IMR-90 (cell line): ENCODE measurements around the gene LRP3. TPM values are rescaled to one million over a fixed set of nuclear protein-coding genes. Genes with fewer than 3 reads are reported as not detected.

ENCODE experiments used
- ATAC-seq: fragments of 200-7000 bp; cut with Tn5 transposase; 2 replicates; pipeline ENCODE4 v1.9.1; 2020; ENCODE audit warnings: low read depth, mild to moderate bottlenecking, moderate library complexity
- BruUV-seq: library from RNA; stranded (reverse); fragments of 400-500 nt; replicated peaks from 2 replicates; lab custom pipeline; 2021; lab: Mats Ljungman, UMichigan
- CTCF ChIA-PET: fragments of 300-600 bp; formaldehyde crosslinking; extraction: SDS; loops from one replicate; lab custom pipeline; 2021; ENCODE audit warnings: antibody characterized with exemption; lab: Yijun Ruan, JAX
- POLR2A ChIA-PET: fragments of 300-600 bp; sonication (Branson Sonifier 250); formaldehyde crosslinking; loops from one replicate; lab custom pipeline; 2022; ENCODE audit warnings: antibody characterized with exemption; ENCODE audit not compliant: unreplicated experiment; lab: Charles Lee
- DNase-seq: peaks from one replicate; pipeline ENCODE4 v3.0.0; 2013
- H2AFZ ChIP-seq: replicated peaks from 2 replicates; pipeline ENCODE3; 2013; ENCODE audit warnings: low read length, mild to moderate bottlenecking; ENCODE audit not compliant: poor library complexity
- H2AK5ac ChIP-seq: 2 replicates; pipeline ENCODE4 v1.6.1; 2013; ENCODE audit warnings: low read depth, low read length, inconsistent platforms
- H2AK9ac ChIP-seq: replicated peaks from 2 replicates; pipeline ENCODE3; 2013; ENCODE audit warnings: mild to moderate bottlenecking, low read depth, low read length, moderate library complexity; ENCODE audit not compliant: poor library complexity
- H2BK120ac ChIP-seq: 2 replicates; pipeline ENCODE4 v1.6.1; 2013; ENCODE audit warnings: low read depth, low read length, inconsistent platforms
- H2BK15ac ChIP-seq: 3 replicates; pipeline ENCODE4 v1.6.1; 2013; ENCODE audit warnings: low read depth, low read length, inconsistent platforms
- H2BK20ac ChIP-seq: 2 replicates; pipeline ENCODE4 v1.6.1; 2013; ENCODE audit warnings: low read depth, mild to moderate bottlenecking, inconsistent platforms, low read length, moderate library complexity
- H2BK5ac ChIP-seq: 2 replicates; pipeline ENCODE4 v1.6.1; 2013; ENCODE audit warnings: mild to moderate bottlenecking, low read depth, low read length, inconsistent platforms; ENCODE audit not compliant: poor library complexity, severe bottlenecking
- H3K14ac ChIP-seq: replicated peaks from 2 replicates; pipeline ENCODE4 v1.6.1; 2013; ENCODE audit warnings: low read depth, low read length, inconsistent platforms
- H3K18ac ChIP-seq: 2 replicates; pipeline ENCODE4 v1.6.1; 2013; ENCODE audit warnings: low read depth, low read length, control low read depth
- H3K23ac ChIP-seq: 2 replicates; pipeline ENCODE4 v1.6.1; 2013; ENCODE audit warnings: low read depth, low read length, inconsistent platforms
- H3K27ac ChIP-seq: 2 replicates; pipeline ENCODE4 v1.5.1; 2013; ENCODE audit warnings: mild to moderate bottlenecking, control low read depth, low read length; ENCODE audit not compliant: insufficient read depth
- H3K27me3 ChIP-seq: 2 replicates; pipeline ENCODE4 v1.6.1; 2013; ENCODE audit warnings: low read length; ENCODE audit not compliant: control insufficient read depth, insufficient read depth
- H3K36me3 ChIP-seq: 2 replicates; pipeline ENCODE4 v1.6.1; 2013; ENCODE audit warnings: low read length, mixed read lengths; ENCODE audit not compliant: control insufficient read depth, insufficient read depth
- H3K4ac ChIP-seq: 2 replicates; pipeline ENCODE4 v1.6.1; 2013; ENCODE audit warnings: low read depth, low read length, inconsistent platforms
- H3K4me1 ChIP-seq: 2 replicates; pipeline ENCODE4 v1.6.1; 2013; ENCODE audit warnings: low read length, mixed read lengths; ENCODE audit not compliant: control insufficient read depth, insufficient read depth
- H3K4me2 ChIP-seq: 2 replicates; pipeline ENCODE4 v1.6.1; 2013; ENCODE audit warnings: low read depth, mild to moderate bottlenecking, control low read depth, low read length, moderate library complexity
- H3K4me3 ChIP-seq: 2 replicates; pipeline ENCODE4 v1.5.1; 2013; ENCODE audit warnings: low read depth, mild to moderate bottlenecking, control low read depth, low read length, moderate library complexity; ENCODE audit not compliant: insufficient read depth
- H3K56ac ChIP-seq: 2 replicates; pipeline ENCODE4 v1.6.1; 2013; ENCODE audit warnings: low read length, inconsistent platforms; ENCODE audit not compliant: insufficient read depth; ENCODE audit errors: extremely low read depth
- H3K79me1 ChIP-seq, 2 experiments: 2 replicates each; pipeline ENCODE4 v1.6.1; 2013; ENCODE audit warnings: low read length in 2 of 2, inconsistent platforms in 1 of 2, low read depth in 1 of 2
- H3K9ac ChIP-seq: 2 replicates; pipeline ENCODE4 v1.6.1; 2013; ENCODE audit warnings: low read depth, low read length, control low read depth
- H3K9me1 ChIP-seq: 2 replicates; pipeline ENCODE4 v1.6.1; 2013; ENCODE audit warnings: low read length, inconsistent platforms; ENCODE audit not compliant: insufficient read depth
- H3K9me3 ChIP-seq: 2 replicates; pipeline ENCODE4 v1.6.1; 2013; ENCODE audit warnings: low read length; ENCODE audit not compliant: control insufficient read depth, insufficient read depth
- H4K20me1 ChIP-seq: 2 replicates; pipeline ENCODE4 v1.6.1; 2013; ENCODE audit warnings: low read length, inconsistent platforms; ENCODE audit not compliant: insufficient read depth
- H4K5ac ChIP-seq: 2 replicates; pipeline ENCODE4 v1.6.1; 2013; ENCODE audit warnings: mild to moderate bottlenecking, low read depth, low read length, control low read depth
- H4K8ac ChIP-seq, 2 experiments: 2 replicates each; pipeline ENCODE4 v1.6.1; 2013; ENCODE audit warnings: low read depth in 2 of 2, low read length in 2 of 2, control low read depth in 1 of 2, inconsistent platforms in 1 of 2
- H4K91ac ChIP-seq: 2 replicates; pipeline ENCODE4 v1.6.1; 2013; ENCODE audit warnings: low read depth, low read length, inconsistent platforms; ENCODE audit not compliant: insufficient read depth
- BHLHE40 ChIP-seq: fragments of 150-350 bp; IDR thresholded peaks from 2 replicates; pipeline ENCODE4 v1.6.1; 2016; ENCODE audit warnings: mild to moderate bottlenecking, low read depth, low read length
- CHD1 ChIP-seq: IDR thresholded peaks from 2 replicates; pipeline ENCODE4 v1.6.1; 2012; ENCODE audit warnings: low read depth, low read length, improper control_type of control experiment
- FOS ChIP-seq: fragments of 150-350 bp; IDR thresholded peaks from 2 replicates; pipeline ENCODE4 v1.6.1; 2016; ENCODE audit warnings: low read depth, low read length
- MAFK ChIP-seq: IDR thresholded peaks from 2 replicates; pipeline ENCODE4 v1.6.1; 2012; ENCODE audit warnings: low read depth, low read length, improper control_type of control experiment
- MAZ ChIP-seq: IDR thresholded peaks from 2 replicates; pipeline ENCODE4 v1.6.1; 2012; ENCODE audit warnings: low read depth, mild to moderate bottlenecking, low read length, improper control_type of control experiment, moderate library complexity, borderline replicate concordance
- MXI1 ChIP-seq: IDR thresholded peaks from 2 replicates; pipeline ENCODE4 v1.6.1; 2012; ENCODE audit warnings: low read depth, mild to moderate bottlenecking, low read length, moderate library complexity, borderline replicate concordance
- NFE2L2 ChIP-seq: fragments of 150-350 bp; IDR thresholded peaks from 2 replicates; pipeline ENCODE4 v1.6.1; 2016; ENCODE audit warnings: low read depth, mild to moderate bottlenecking, low read length
- POLR2A ChIP-seq: IDR thresholded peaks from 2 replicates; pipeline ENCODE4 v1.6.1; 2012; ENCODE audit warnings: mild to moderate bottlenecking, low read depth, low read length
- RAD21 ChIP-seq: IDR thresholded peaks from 2 replicates; pipeline ENCODE4 v1.6.1; 2012; ENCODE audit warnings: low read length, improper control_type of control experiment
- RCOR1 ChIP-seq: IDR thresholded peaks from 2 replicates; pipeline ENCODE4 v1.6.1; 2012; ENCODE audit warnings: mild to moderate bottlenecking, low read length, improper control_type of control experiment; ENCODE audit not compliant: insufficient replicate concordance
- RFX5 ChIP-seq: IDR thresholded peaks from 2 replicates; pipeline ENCODE4 v1.8.0; 2012; ENCODE audit warnings: low read depth, mild to moderate bottlenecking, low read length, moderate library complexity
- SMC3 ChIP-seq: fragments of 150-350 bp; IDR thresholded peaks from 2 replicates; pipeline ENCODE4 v1.6.1; 2016; ENCODE audit warnings: low read depth, mild to moderate bottlenecking, antibody characterized with exemption, low read length, moderate library complexity
- WGBS, 2 experiments: methylation state at CpG; one replicate each; pipeline versions ENCODE4 v1.1.5 to v1.1.7; 2013; ENCODE audit warnings: missing lambda C conversion rate in 2 of 2; ENCODE audit not compliant: insufficient read length in 1 of 2; ENCODE audit errors: extremely low coverage in 2 of 2; 5-methylcytosine and 5-hydroxymethylcytosine counted together
- dilution Hi-C: fragments of 300-500 bp; cut with HindIII; formaldehyde crosslinking; loops from one replicate; pipeline ENCODE4 v1.14.3; 2018; ENCODE audit warnings: low sequenced_read_pairs; ENCODE audit not compliant: unreplicated experiment
- in situ Hi-C: fragments of 300-500 bp; cut with MboI; formaldehyde crosslinking; loops from 3 replicates; pipeline ENCODE4 v1.14.3; 2019; ENCODE audit warnings: low sequenced_read_pairs, inconsistent platforms, mixed read lengths
- intact Hi-C: fragments of 100-400 bp; cut with micrococcal nuclease; formaldehyde crosslinking; loops from 2 replicates; pipeline ENCODE4 v1.10.0; 2022
- polyA plus RNA-seq, 3 experiments: library from polyadenylated mRNA; depleted of rRNA; stranded (reverse); fragments of >200 nt; gene quantifications; 2 replicates each; pipeline ENCODE4 v1.2.3, GENCODE V29; 2012; ENCODE audit warnings: low replicate concordance in 1 of 3
- total RNA-seq: library from RNA; depleted of rRNA; stranded (reverse); fragments of >200 nt; gene quantifications from 2 replicates; pipeline ENCODE4 v1.2.3, GENCODE V29; 2012
- TF ChIP-seq, protein P1 (sequence below): fragments of 150-350 bp; IDR thresholded peaks from 2 replicates; pipeline ENCODE4 v1.6.1; 2016; ENCODE audit warnings: low read depth, mild to moderate bottlenecking, low read length, moderate library complexity, borderline replicate concordance
- TF ChIP-seq, protein P2 (sequence below): fragments of 150-350 bp; IDR thresholded peaks from 2 replicates; pipeline ENCODE4 v1.6.1; 2017; ENCODE audit warnings: mild to moderate bottlenecking, antibody characterized with exemption, low read length, low read depth
- TF ChIP-seq, protein P3 (sequence below): conservative IDR thresholded peaks from 2 replicates; pipeline ENCODE4 v1.5.1; 2012; ENCODE audit warnings: mild to moderate bottlenecking, low read depth, low read length, improper control_type of control experiment

The LRP3 gene
- total and polyA plus RNA-seq, 2 of the 4 experiments (the other 2 are of a cell fraction), result 8.4 to 20.2 TPM

DNA sequence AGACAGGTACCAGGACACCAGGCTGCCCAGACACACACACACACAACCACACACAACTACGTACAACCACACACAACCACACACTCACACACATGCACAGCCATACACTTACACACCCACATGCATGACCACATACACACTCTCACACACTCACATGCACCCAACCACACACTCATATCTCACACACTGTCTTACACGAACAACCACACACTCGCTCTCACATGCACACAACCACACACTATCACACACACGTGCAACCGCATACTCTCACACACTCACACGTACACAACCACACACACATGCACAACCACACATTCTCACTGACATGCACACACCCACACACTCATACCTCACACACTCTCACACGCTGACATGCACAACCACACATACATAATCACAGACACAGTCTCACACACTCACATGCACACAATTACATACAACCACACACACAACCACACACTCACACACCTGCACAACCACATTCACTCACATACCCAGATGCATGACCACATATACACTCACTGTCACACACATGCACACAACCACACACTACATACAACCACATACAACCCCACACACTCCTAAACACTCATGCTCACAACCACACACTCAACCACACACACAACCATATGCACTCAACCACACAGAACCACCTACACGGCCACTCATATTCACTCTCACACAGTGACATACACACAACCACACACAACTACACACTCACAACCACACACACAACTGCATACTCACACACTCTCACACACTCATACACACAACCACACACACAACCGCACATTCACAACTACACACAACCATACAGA is 39.1 kb downstream of the LRP3 start:
- Histone ChIP-seq H3K27ac (no peak overlapping the region), H3K79me1 (no peaks in the 10 kb centered on the region), H3K36me3 (no peaks in the 10 kb centered on the region), H3K23ac (no peak overlapping the region), H3K9ac (no peak overlapping the region), H3K18ac (no peak overlapping the region), H3K27me3 (peaks cover 28% of the 10 kb centered on the region), H2BK15ac (no peak overlapping the region), H2BK5ac (peak overlapping the region; percentile 63), H4K5ac (no peak overlapping the region), H2AFZ (peak overlapping the region; percentile 15), H2AK5ac (peak overlapping the region; percentile 4; the same call in 1 of the 2 replicates), H3K4ac (no peak overlapping the region), H2BK20ac (no peak overlapping the region), H3K9me3 (peaks cover 3% of the 10 kb centered on the region), H2BK120ac (no peak overlapping the region), H3K9me1 (peaks cover 7% of the 10 kb centered on the region; the same call in 1 of the 2 replicates), H4K20me1 (no peaks in the 10 kb centered on the region), H3K4me1 (no peaks in the 10 kb centered on the region), H3K4me3 (no peak overlapping the region), H3K56ac (no peak overlapping the region), H3K14ac (no peak overlapping the region), H4K8ac (no peak overlapping the region), H4K91ac (no peak overlapping the region), H2AK9ac (peak overlapping the region; percentile 32), H3K4me2 (no peak overlapping the region)
- BruUV-seq, result no TSS peak
- dilution Hi-C loops, result no loop called here
- in situ Hi-C loops, result loop anchor here (10.0 kb wide), 1 partner anchor 532 kb away; no protein-coding TSS in a partner anchor
- intact Hi-C loops, result loop anchor here (5.0 kb wide), 1 partner anchor 449 kb away; no protein-coding TSS in a partner anchor
- CTCF ChIA-PET, result no interaction called here
- POLR2A ChIA-PET, result no interaction called here
- ATAC-seq, result no peak
- no peak for DNase-seq
- 80% methylated on average over 9 of the region's 9 CpGs; no CpG with 5 or more reads in 1 of the 2 experiments for WGBS, 2 experiments
- TF ChIP-seq RCOR1 (no peak), MAZ (no peak), MXI1 (no peak), BHLHE40 (no peak), POLR2A (no peak), MAFK (no peak), RFX5 (no peak), FOS (no peak), NFE2L2 (no peak), CHD1 (no peak), SMC3 (no peak), RAD21 (no peak)
- TF ChIP-seq, protein P1, sequence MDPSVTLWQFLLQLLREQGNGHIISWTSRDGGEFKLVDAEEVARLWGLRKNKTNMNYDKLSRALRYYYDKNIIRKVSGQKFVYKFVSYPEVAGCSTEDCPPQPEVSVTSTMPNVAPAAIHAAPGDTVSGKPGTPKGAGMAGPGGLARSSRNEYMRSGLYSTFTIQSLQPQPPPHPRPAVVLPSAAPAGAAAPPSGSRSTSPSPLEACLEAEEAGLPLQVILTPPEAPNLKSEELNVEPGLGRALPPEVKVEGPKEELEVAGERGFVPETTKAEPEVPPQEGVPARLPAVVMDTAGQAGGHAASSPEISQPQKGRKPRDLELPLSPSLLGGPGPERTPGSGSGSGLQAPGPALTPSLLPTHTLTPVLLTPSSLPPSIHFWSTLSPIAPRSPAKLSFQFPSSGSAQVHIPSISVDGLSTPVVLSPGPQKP, result no peak
- TF ChIP-seq, protein P2, sequence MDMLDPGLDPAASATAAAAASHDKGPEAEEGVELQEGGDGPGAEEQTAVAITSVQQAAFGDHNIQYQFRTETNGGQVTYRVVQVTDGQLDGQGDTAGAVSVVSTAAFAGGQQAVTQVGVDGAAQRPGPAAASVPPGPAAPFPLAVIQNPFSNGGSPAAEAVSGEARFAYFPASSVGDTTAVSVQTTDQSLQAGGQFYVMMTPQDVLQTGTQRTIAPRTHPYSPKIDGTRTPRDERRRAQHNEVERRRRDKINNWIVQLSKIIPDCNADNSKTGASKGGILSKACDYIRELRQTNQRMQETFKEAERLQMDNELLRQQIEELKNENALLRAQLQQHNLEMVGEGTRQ, result no peak
- TF ChIP-seq, protein P3, sequence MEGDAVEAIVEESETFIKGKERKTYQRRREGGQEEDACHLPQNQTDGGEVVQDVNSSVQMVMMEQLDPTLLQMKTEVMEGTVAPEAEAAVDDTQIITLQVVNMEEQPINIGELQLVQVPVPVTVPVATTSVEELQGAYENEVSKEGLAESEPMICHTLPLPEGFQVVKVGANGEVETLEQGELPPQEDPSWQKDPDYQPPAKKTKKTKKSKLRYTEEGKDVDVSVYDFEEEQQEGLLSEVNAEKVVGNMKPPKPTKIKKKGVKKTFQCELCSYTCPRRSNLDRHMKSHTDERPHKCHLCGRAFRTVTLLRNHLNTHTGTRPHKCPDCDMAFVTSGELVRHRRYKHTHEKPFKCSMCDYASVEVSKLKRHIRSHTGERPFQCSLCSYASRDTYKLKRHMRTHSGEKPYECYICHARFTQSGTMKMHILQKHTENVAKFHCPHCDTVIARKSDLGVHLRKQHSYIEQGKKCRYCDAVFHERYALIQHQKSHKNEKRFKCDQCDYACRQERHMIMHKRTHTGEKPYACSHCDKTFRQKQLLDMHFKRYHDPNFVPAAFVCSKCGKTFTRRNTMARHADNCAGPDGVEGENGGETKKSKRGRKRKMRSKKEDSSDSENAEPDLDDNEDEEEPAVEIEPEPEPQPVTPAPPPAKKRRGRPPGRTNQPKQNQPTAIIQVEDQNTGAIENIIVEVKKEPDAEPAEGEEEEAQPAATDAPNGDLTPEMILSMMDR, result no peak
